ENCODE data around the gene MRPS16.
"Not testable (repeated sequence)": the region's sequence is repeated elsewhere in the genome, so short reads cannot be mapped to it uniquely, and the experiment has no call there.

DNA sequence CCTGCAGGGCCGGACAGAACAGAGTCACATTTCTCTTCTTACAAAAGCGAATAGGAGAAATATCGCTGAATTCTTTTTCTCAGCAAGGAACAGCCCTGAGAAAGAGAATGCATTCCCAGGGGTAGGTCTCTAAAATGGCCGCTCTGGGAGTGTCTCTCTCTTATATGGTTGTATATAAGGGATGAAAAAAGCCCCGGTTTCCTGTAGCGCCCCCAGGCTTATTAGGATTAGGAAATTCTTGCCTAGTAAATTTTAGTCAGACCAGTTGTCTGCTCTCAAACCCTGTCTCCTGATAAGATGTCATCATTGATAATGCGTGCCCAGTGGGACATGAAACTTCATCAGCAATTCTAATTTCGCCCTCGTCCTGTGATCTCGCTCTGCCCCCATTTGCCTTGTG, 6.2 kb upstream of the MRPS16 start:
- TF ChIP-seq EZH2 (IDR thresholded peaks at IDR 0.05; ENCODE audit: low read length, missing control alignments); CTCF (conservative IDR thresholded peaks at IDR 0.05 in 1 of 2, IDR thresholded peaks at IDR 0.05 in 1 of 2; ENCODE audit: low read depth in 1 of 2, low read length in 2 of 2): not testable (repeated sequence)

All from fibroblast of lung (primary cell).